SK-N-SH treated with all-trans-retinoic acid at 6 μM for 48 hours (cell line): ENCODE measurements around the gene CHN1.

Source experiments
- CSDC2 ChIP-seq: fragments of 250-450 bp; sonication (Bioruptor Pico); IDR thresholded peaks from 2 replicates; pipeline ENCODE4 v1.5.0; 2020; ENCODE audit warnings: mild to moderate bottlenecking, moderate library complexity
- ESRRG ChIP-seq: fragments of 250-450 bp; sonication (Bioruptor Pico); IDR thresholded peaks from 2 replicates; pipeline ENCODE4 v1.6.1; 2021; ENCODE audit warnings: mild to moderate bottlenecking
- ZFP3 ChIP-seq: fragments of 250-450 bp; sonication (Bioruptor Pico); IDR thresholded peaks from 2 replicates; pipeline ENCODE4 v1.5.0; 2020; ENCODE audit warnings: mild to moderate bottlenecking, moderate library complexity
- ZFP30 ChIP-seq: fragments of 450-650 bp; formaldehyde crosslinking; IDR thresholded peaks from 2 replicates; pipeline ENCODE4 v1.5.0; 2022; ENCODE audit warnings: mild to moderate bottlenecking, moderate library complexity
- ZNF565 ChIP-seq: fragments of 450-650 bp; formaldehyde crosslinking; conservative IDR thresholded peaks from 2 replicates; pipeline ENCODE4 v1.5.0; 2020; ENCODE audit warnings: low read depth, mild to moderate bottlenecking, moderate library complexity
- ZNF70 ChIP-seq: fragments of 450-650 bp; formaldehyde crosslinking; IDR thresholded peaks from 2 replicates; pipeline ENCODE4 v1.5.0; 2020; ENCODE audit warnings: mild to moderate bottlenecking, moderate library complexity
- ZNF8 ChIP-seq: fragments of 450-650 bp; formaldehyde crosslinking; IDR thresholded peaks from 2 replicates; pipeline ENCODE4 v1.5.0; 2020; ENCODE audit warnings: mild to moderate bottlenecking, moderate library complexity
- TF ChIP-seq, protein P1 (sequence below): fragments of 250-450 bp; sonication (Bioruptor Pico); IDR thresholded peaks from 2 replicates; pipeline ENCODE4 v1.5.0; 2020; ENCODE audit warnings: mild to moderate bottlenecking, moderate library complexity
- TF ChIP-seq, protein P2 (sequence below): fragments of 250-450 bp; sonication (Bioruptor Pico); IDR thresholded peaks from 2 replicates; pipeline ENCODE4 v1.8.0; 2020; ENCODE audit warnings: mild to moderate bottlenecking, moderate library complexity, borderline replicate concordance
- TF ChIP-seq, protein P3 (sequence below): fragments of 250-450 bp; sonication (Bioruptor Pico); IDR thresholded peaks from 2 replicates; pipeline ENCODE4 v1.5.1; 2020; ENCODE audit warnings: low read depth, mild to moderate bottlenecking, moderate library complexity
- TF ChIP-seq, protein P4 (sequence below): fragments of 250-450 bp; sonication (Bioruptor Pico); IDR thresholded peaks from 2 replicates; pipeline ENCODE4 v1.5.1; 2021; ENCODE audit warnings: mild to moderate bottlenecking, moderate library complexity

DNA sequence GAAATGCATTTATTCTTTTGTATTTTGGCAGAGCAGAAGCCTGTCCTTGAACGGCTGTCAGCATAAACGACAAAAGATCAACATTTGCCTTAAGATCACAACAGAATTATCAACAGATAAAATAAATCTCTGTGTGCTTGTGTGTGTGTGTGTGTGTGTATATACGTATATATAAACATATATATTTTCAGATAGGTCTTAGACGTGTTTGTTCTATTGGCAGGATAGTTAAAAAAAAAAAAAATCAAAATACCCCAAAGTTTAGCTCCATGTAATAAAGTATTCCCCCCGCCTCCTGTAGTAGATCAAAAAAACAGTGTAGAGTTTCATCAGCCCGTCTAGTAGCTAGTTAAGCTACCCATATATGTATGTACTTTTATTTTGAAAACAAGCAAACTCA, 107.9 kb downstream of the CHN1 start:
- TF ChIP-seq ZNF565 (no peak), CSDC2 (no peak), ZNF70 (no peak), ZFP30 (no peak), ZFP3 (no peak), ZNF8 (CRISPR knock-in tag) (no peak), ESRRG (CRISPR knock-in tag) (no peak)
- TF ChIP-seq, protein P1, sequence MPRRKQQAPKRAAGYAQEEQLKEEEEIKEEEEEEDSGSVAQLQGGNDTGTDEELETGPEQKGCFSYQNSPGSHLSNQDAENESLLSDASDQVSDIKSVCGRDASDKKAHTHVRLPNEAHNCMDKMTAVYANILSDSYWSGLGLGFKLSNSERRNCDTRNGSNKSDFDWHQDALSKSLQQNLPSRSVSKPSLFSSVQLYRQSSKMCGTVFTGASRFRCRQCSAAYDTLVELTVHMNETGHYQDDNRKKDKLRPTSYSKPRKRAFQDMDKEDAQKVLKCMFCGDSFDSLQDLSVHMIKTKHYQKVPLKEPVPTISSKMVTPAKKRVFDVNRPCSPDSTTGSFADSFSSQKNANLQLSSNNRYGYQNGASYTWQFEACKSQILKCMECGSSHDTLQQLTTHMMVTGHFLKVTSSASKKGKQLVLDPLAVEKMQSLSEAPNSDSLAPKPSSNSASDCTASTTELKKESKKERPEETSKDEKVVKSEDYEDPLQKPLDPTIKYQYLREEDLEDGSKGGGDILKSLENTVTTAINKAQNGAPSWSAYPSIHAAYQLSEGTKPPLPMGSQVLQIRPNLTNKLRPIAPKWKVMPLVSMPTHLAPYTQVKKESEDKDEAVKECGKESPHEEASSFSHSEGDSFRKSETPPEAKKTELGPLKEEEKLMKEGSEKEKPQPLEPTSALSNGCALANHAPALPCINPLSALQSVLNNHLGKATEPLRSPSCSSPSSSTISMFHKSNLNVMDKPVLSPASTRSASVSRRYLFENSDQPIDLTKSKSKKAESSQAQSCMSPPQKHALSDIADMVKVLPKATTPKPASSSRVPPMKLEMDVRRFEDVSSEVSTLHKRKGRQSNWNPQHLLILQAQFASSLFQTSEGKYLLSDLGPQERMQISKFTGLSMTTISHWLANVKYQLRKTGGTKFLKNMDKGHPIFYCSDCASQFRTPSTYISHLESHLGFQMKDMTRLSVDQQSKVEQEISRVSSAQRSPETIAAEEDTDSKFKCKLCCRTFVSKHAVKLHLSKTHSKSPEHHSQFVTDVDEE (CRISPR knock-in tag) = no peak
- TF ChIP-seq, protein P2, sequence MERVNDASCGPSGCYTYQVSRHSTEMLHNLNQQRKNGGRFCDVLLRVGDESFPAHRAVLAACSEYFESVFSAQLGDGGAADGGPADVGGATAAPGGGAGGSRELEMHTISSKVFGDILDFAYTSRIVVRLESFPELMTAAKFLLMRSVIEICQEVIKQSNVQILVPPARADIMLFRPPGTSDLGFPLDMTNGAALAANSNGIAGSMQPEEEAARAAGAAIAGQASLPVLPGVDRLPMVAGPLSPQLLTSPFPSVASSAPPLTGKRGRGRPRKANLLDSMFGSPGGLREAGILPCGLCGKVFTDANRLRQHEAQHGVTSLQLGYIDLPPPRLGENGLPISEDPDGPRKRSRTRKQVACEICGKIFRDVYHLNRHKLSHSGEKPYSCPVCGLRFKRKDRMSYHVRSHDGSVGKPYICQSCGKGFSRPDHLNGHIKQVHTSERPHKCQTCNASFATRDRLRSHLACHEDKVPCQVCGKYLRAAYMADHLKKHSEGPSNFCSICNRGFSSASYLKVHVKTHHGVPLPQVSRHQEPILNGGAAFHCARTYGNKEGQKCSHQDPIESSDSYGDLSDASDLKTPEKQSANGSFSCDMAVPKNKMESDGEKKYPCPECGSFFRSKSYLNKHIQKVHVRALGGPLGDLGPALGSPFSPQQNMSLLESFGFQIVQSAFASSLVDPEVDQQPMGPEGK = no peak
- TF ChIP-seq, protein P3, sequence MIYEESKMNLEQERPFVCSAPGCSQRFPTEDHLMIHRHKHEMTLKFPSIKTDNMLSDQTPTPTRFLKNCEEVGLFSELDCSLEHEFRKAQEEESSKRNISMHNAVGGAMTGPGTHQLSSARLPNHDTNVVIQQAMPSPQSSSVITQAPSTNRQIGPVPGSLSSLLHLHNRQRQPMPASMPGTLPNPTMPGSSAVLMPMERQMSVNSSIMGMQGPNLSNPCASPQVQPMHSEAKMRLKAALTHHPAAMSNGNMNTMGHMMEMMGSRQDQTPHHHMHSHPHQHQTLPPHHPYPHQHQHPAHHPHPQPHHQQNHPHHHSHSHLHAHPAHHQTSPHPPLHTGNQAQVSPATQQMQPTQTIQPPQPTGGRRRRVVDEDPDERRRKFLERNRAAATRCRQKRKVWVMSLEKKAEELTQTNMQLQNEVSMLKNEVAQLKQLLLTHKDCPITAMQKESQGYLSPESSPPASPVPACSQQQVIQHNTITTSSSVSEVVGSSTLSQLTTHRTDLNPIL = no peak
- TF ChIP-seq, protein P4, sequence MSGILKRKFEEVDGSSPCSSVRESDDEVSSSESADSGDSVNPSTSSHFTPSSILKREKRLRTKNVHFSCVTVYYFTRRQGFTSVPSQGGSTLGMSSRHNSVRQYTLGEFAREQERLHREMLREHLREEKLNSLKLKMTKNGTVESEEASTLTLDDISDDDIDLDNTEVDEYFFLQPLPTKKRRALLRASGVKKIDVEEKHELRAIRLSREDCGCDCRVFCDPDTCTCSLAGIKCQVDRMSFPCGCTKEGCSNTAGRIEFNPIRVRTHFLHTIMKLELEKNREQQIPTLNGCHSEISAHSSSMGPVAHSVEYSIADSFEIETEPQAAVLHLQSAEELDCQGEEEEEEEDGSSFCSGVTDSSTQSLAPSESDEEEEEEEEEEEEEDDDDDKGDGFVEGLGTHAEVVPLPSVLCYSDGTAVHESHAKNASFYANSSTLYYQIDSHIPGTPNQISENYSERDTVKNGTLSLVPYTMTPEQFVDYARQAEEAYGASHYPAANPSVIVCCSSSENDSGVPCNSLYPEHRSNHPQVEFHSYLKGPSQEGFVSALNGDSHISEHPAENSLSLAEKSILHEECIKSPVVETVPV (CRISPR knock-in tag) = no peak
